Hippocampal formation (tissue), 2 donors: ENCODE results near the gene MYO10.

Experiments
- DNase-seq, 2 donors: peaks; one replicate each; lab custom pipeline; 2025; lab: John Stamatoyannopoulos, UW

MYO10 gene

DNA sequence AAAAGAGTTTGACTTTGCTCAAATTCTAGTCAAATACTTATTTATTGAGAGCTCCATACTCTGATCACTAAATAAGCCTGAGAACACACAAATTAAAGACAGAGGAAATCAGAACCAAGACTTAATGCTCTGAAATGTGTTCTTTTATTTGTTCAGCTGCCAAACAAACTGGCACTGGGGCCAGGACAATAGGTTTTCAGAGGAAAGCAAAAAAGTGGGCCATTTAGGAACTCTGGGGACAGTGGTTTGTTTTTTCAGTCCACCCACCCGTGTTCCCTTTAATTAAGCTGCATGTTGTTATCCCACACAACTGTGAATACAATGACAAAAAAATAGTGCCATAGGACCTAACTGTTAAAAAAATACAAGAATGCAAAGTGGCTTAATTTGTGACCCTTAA, 223.9 kb downstream of the MYO10 start:
- peak in 1 of 2 donors; percentile 69 for DNase-seq

DNA sequence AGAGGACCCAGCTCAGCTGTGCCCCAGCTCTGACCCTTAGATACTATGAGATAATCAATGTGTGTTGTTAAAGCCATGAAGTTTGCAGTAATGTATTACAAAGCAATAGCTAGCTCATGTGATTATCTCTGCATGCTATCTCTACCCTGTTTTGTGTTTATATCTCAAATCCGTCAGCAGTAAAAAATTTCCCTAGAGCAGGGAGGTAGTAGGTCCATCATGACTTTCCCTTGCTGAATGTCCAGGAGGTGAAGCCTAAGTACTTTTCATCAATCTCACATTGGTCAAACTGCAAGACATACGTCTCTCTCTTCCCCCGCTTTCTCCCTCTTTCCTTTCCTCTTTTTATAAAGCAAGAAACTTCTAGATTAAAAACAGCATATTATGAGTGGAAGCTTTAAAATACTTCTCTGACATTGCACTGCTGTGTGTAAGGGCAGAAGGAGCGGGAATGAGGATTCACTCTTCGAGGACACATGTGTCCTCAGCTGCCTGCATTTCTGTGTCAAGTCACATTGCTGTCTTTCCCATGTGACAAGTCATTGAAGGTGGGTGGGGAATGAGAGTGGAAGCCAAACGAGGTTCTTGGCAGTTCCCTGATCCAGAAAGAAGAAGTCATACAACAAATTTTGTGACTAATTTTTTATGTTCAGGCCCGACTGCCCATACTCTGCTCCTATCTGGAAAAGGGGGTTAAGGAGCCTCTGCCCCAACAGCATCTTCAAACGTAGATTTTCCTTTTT, 226.2 kb downstream of the MYO10 start:
- DNase-seq = no peak

GRCh38 chr5:16707869-16708192, 228.3 kb downstream of the MYO10 start:
- DNase-seq = no peak

DNA sequence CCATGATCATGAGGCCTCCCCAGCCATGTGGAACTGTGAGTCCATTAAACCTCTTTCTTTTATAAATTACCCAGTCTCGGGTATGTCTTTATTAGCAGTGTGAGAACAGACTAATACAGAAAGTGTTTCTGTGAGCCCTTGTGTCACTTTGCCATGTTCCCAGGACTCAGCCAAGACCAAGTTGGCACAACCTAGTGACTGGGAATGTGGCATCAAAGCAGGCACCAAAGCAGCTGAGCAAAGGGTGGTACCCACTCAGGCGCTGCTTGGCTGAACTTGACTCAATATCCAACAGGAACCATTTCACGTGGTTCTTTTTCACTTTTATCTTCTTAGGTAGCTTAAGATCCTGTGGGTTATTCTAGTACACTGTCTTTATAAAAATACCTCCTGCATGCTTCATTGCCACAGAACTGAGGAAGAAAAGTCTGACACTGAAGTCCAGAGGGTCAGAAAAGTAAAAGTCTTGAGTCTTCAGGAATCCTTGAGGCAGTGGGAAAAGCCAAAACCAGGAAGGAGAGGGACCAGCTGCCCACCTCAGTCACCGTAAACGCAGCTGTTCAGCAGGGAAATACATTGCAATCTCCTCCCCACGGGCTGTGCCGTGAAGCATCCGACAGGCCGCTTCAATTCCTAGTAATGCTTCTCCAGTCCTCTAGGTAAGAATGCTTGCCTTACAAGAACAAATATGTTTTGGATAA, 228.8 kb downstream of the MYO10 start:
- no peak for DNase-seq

- no peak for DNase-seq
Measured at GRCh38 chr5:16704945-16705344, 231.1 kb downstream of the MYO10 start.

- DNase-seq = peak in 1 of 2 donors; percentile 86
Measured at GRCh38 chr5:16702964-16703363, 233.1 kb downstream of the MYO10 start.

DNA sequence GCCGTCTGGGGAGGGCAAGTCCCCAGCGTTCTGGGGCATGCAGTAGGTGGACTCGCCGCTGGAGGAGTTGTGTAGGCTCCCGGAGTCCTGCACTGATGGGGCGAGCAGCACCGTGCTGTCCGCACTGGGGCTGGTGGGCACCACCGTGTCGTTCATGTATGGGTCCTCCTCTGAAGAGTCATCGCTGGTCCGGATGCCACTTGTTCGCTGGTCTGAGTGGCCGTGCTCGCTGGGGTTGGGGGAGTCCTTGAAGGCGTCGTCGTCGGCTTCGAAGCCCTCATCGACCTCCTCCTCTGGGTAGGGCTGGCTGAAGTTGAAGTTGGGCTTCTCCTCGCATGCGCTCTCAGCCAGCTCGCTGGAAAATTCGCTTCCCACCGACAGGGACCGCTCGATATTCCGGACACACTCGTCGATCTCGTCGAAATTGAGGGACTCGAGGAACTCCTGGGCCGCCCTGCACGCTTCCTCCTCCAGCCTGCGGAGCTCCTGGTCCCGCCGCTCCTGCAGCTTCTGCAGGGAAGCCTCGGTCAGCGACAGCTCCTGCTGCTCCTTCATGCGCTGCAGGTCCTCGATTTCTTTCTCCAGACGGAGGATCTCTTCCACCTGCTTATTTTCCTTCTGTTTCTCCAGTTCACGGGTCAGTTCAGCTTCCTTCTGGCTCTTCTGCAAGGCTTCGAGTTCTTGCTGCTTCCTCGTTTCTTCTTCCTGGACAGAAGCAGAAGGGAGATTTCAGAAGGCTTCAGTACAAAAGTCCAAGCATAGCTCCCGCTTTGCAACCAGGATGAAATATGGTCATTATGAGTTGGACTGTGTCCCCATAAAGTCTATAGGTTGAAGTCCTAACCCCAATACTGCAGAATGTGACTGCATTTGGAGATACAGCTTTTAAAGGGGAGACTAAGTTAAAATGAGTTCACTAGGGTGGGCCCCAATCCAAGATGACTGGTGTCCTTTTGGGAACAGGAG, 234.7 kb downstream of the MYO10 start:
- DNase-seq = no peak

- DNase-seq = no peak
Measured at GRCh38 chr5:16700081-16700480, 236.0 kb downstream of the MYO10 start.

- DNase-seq = no peak
Measured at GRCh38 chr5:16695779-16696178, 240.3 kb downstream of the MYO10 start.

- DNase-seq = no peak
Measured at GRCh38 chr5:16693879-16694278, 242.2 kb downstream of the MYO10 start.

GRCh38 chr5:16691731-16692130, 244.4 kb downstream of the MYO10 start:
- DNase-seq = no peak

- DNase-seq = peak; percentile 44 to 63
Measured at GRCh38 chr5:16690243-16690852, 245.7 kb downstream of the MYO10 start.

DNA sequence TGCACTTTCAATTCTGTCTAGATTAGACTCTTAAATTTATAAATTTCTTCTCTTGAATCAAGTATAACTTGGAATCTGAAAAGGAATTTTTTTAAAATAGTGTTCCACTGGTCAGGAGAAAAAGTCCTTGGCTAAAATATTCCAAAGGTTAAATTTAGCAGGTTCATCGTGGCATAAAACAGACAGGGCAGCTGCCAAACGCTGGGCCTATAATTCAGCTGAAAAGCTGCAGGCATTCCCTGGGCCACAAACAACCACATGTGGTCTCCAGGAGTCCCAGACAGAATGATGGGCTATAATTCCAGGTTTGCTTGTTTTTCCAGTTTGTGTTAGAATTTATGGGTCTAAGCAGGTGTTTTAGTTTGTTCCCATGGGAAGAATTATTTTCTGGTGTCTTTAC, 248.2 kb downstream of the MYO10 start:
- DNase-seq = no peak

GRCh38 chr5:16685069-16685468, 251.0 kb downstream of the MYO10 start:
- DNase-seq = no peak

DNA sequence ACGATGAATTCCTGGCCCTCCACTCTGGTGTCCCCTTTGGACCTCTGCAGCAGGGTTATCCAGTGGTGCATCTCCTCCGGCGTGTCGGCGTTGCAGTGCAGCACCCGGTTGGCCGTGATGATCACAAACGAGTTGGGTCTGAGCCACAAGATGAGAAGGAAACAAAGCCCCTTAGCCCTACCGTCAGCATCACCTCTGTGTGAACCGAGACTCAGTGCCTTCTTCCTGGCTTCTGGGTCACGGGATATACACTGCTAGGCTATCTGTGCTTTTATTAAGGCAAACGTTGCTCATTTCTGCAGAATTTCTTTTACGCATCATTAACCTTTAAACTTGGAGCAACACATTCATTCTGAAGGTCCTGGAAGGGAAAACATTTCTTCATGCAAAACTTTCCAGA, 254.2 kb downstream of the MYO10 start:
- DNase-seq = no peak

- DNase-seq = no peak
Measured at GRCh38 chr5:16679863-16680262, 256.2 kb downstream of the MYO10 start.

DNA sequence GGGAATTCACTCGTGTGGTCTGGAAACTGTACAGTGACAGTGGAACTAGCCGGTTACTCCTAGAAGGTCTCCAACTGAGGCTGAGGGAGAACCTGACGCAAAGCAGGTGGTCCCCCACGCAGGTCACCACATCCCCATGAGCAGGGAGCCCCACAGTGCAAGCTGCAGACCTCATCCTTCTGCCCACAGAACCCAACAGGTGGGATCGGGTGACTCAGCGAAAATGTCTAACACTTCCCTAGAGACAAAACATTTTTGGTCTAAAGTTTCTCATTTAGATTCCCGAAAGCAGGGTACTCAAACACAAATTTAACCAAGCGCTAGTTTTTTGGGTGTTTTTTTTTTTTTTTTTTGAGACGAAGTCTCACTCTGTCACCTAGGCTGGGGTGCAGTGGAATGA, 256.9 kb downstream of the MYO10 start:
- no peak for DNase-seq

- DNase-seq = no peak
Measured at GRCh38 chr5:16675806-16676205, 260.3 kb downstream of the MYO10 start.

GRCh38 chr5:16674750-16675149, 261.3 kb downstream of the MYO10 start:
- DNase-seq = no peak

GRCh38 chr5:16673241-16674201, 262.6 kb downstream of the MYO10 start:
- peak in 1 of 2 donors; percentile 55 for DNase-seq

GRCh38 chr5:16671208-16671607, 264.9 kb downstream of the MYO10 start:
- no peak for DNase-seq
